Adrenal gland (tissue), 5 donors: Measurements from ENCODE around the gene CD8A.

Experiments used
- POLR2A ChIP-seq, 2 donors: fragments of 450-650 bp; IDR thresholded peaks; one replicate each; pipeline ENCODE4 v1.6.1; 2017; ENCODE audit warnings: antibody characterized with exemption in 2 of 2, mild to moderate bottlenecking in 2 of 2, moderate library complexity in 1 of 2
- TF ChIP-seq, protein P1 (sequence below), 6 experiments: fragments of 450-650 bp in 4 of 6; fragments of 200-600 bp in 2 of 6; sonication (generic) in 1 of 6; IDR thresholded peaks; 1 replicate in 5 of 6; 2 replicates in 1 of 6; pipeline versions ENCODE4 v1.5.1 to v1.8.0; 2016 to 2021; ENCODE audit warnings: antibody characterized with exemption in 6 of 6, mild to moderate bottlenecking in 2 of 6, moderate library complexity in 1 of 6
- donor health status: DM: no; HTN: no; CAD: no.

DNA sequence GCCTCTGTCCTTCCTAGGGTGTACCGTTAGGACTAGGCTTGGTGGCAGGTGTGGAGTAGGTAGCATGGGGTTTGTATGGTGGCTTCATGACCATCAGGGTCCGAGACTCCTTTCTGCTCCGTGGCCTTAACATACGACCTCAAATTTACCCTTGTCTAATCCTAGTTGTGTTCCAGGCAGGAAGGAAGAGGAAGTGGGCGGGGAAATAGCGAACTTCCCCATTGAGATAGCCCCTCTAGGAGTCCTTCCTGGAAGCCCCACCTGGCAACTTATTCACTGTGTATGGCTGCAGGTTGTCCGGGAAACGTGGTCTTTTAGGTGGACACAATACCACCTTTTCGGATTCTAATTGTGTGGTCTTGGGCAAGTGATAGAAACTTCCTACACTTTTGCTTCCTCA, 9.3 kb downstream of the CD8A start:
- TF ChIP-seq, protein P1, sequence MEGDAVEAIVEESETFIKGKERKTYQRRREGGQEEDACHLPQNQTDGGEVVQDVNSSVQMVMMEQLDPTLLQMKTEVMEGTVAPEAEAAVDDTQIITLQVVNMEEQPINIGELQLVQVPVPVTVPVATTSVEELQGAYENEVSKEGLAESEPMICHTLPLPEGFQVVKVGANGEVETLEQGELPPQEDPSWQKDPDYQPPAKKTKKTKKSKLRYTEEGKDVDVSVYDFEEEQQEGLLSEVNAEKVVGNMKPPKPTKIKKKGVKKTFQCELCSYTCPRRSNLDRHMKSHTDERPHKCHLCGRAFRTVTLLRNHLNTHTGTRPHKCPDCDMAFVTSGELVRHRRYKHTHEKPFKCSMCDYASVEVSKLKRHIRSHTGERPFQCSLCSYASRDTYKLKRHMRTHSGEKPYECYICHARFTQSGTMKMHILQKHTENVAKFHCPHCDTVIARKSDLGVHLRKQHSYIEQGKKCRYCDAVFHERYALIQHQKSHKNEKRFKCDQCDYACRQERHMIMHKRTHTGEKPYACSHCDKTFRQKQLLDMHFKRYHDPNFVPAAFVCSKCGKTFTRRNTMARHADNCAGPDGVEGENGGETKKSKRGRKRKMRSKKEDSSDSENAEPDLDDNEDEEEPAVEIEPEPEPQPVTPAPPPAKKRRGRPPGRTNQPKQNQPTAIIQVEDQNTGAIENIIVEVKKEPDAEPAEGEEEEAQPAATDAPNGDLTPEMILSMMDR (IDR thresholded peaks at IDR 0.05), result no peak
- TF ChIP-seq POLR2A (IDR thresholded peaks at IDR 0.05), result no peak
